Activated T-cell treated with anti-CD3 and anti-CD28 coated beads, Interleukin-2, amount 50 U/mL, for 4 hours (primary cell): ENCODE results near the gene CDKAL1. TPM values are rescaled to one million over a fixed set of nuclear protein-coding genes. Genes with fewer than 3 reads are reported as not detected.

ENCODE experiments used
- ATAC-seq, 2 donors: fragments of 200-7000 bp; cut with Tn5 transposase; one replicate each; pipeline ENCODE4 v1.10.0; 2021
- DNase-seq: peaks from one replicate; pipeline ENCODE4 v3.0.0-alpha.2; 2020
- H3K27me3 Mint-ChIP-seq: one replicate; pipeline ENCODE4 v1.8.0; 2021; ENCODE audit warnings: low read depth, mixed read lengths
- H3K36me3 Mint-ChIP-seq: one replicate; pipeline ENCODE4 v1.8.0; 2022; ENCODE audit warnings: mixed read lengths; ENCODE audit not compliant: insufficient read depth
- H3K4me1 Mint-ChIP-seq: one replicate; pipeline ENCODE4 v1.8.0; 2021; ENCODE audit warnings: low read depth, mixed read lengths
- H3K4me3 Mint-ChIP-seq: one replicate; pipeline ENCODE4 v1.8.0; 2021; ENCODE audit warnings: mild to moderate bottlenecking, moderate library complexity, mixed read lengths
- H3K9me3 Mint-ChIP-seq: one replicate; pipeline ENCODE4 v1.8.0; 2021; ENCODE audit warnings: mixed read lengths
- total RNA-seq, 3 donors: library from RNA; stranded (reverse); gene quantifications; one replicate each; pipeline ENCODE4 v1.2.1, GENCODE V29; 2021

CDKAL1 gene
- total RNA-seq, 3 donors from 2014 or later, result 23.2 to 26.0 (median 23.6) TPM

DNA sequence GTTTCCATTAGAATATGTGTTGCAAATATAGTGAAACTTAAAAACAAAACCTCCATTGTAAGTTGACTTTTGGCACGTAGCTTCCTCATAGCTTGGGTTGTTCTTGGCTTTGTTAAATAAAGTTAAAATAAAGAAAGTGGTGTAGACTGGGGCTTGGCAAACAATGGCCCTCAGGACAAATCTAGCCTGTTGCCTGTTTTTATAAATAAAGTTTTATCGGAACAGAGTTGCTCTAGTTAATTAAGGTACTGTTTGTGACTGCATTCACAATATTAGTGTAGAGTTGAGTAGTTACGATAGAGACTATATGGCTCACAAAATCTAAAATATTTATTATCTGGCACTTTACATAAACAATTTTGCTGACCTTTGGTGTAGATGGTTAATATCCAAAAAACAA, 168.8 kb downstream of the CDKAL1 start:
- no peaks in the 10 kb centered on the region for H3K9me3 Mint-ChIP-seq
- H3K4me3 Mint-ChIP-seq, result no peak overlapping the region
- peaks cover 40% of the 10 kb centered on the region for H3K4me1 Mint-ChIP-seq

DNA sequence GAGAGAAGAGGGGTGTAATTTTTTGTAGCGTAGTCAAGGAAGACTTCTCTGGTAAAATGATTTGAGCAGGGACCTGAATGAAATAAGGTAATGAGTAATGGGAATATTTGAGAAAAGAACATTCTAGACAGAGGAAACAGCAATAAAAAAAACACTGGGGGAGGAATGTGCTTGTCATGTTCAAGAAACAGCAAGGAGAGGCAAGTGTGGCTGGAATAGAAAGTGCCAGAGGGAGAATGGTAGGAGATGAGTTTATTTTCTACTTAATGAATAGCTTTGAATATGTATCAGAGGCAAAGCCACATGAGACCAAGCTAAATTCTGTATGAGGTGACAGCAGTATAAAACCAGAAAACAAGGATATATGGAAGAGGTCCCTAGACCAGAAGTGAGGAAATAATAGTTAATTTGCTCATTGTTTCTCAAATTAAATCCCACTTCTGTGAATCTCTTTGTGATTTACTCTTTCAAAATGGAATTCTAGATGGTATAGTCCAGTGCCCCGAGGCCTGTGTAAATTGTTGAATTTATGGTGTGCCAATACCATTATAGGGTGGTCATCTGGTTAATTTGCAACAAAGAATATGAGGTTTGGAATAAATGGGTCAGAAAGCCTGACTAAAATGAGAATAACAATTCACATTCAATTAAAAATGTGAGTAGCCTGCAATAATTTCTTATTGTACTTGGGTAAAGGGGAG, 170.2 kb downstream of the CDKAL1 start:
- no peaks in the 10 kb centered on the region for H3K9me3 Mint-ChIP-seq
- ATAC-seq (no peak), DNase-seq (no peak)
- H3K36me3 Mint-ChIP-seq, result no peaks in the 10 kb centered on the region
- H3K27me3 Mint-ChIP-seq, result no peaks in the 10 kb centered on the region
- H3K4me1 Mint-ChIP-seq, result peaks cover 48% of the 10 kb centered on the region
- no peak overlapping the region for H3K4me3 Mint-ChIP-seq

More for the DNA sequence above, 168.8 kb downstream of the CDKAL1 start:
- Mint-ChIP-seq H3K36me3 (no peaks in the 10 kb centered on the region), H3K27me3 (no peaks in the 10 kb centered on the region)
- ATAC-seq (no peak), DNase-seq (no peak)

DNA sequence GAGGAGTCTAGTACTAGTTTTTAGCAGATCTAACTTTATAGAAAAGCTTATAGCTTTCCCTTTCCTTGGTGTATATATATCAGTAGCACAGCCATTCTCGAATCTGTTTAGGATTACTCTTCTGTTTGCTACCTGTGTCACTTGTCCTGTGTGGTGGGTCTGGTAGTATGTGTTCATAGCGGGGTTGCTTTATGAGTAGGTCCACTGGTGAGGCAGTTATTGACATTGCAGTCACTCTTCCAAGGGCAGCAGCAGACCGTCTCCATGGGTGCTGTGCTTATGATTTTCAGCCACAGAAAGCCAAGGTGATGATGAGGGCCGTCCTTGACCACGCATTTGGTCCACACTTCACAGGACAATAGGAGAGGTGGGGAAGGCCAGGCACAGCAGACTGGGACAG, 171.5 kb downstream of the CDKAL1 start:
- Mint-ChIP-seq H3K9me3 (no peaks in the 10 kb centered on the region), H3K4me1 (peaks cover 52% of the 10 kb centered on the region), H3K4me3 (no peak overlapping the region), H3K27me3 (no peaks in the 10 kb centered on the region), H3K36me3 (no peaks in the 10 kb centered on the region)
- peak in 1 of 2 donors; percentile 22 for ATAC-seq
- no peak for DNase-seq

DNA sequence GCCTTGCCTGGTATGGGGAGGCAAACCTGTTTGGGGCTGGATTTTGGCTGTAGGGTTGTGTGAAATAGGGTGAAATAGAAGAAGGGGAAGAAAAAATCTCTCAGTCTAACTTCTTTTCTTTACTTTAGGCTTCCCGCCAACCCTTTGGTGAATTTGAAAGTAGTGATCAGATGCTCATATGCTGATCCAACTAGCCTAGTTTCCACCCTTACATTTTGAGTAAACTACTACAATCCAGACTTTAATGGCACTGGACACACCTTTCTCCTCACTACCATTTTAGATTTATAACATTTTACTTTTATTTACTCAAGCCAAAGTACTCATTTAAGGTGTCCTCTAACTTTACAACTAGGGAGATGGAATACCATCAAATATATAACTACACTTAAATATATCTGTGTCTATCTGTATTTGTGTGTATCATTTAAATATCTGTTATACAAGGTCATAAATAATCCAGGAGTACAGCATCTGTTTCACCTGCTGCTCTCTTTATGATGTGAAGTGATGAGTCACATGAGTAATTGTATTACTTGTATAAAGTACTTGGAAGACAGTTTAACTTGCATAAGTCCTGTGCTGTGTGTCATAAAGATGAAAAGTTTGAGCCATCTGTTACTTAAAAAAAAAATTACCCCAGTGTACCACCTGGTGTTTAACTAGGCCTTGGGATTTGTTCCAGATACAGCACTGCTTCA, 172.1 kb downstream of the CDKAL1 start:
- no peak for DNase-seq
- Mint-ChIP-seq H3K4me1 (peaks cover 55% of the 10 kb centered on the region), H3K27me3 (no peaks in the 10 kb centered on the region), H3K36me3 (no peaks in the 10 kb centered on the region), H3K4me3 (no peak overlapping the region), H3K9me3 (no peaks in the 10 kb centered on the region)
- peak; percentile 46 to 54 for ATAC-seq

DNA sequence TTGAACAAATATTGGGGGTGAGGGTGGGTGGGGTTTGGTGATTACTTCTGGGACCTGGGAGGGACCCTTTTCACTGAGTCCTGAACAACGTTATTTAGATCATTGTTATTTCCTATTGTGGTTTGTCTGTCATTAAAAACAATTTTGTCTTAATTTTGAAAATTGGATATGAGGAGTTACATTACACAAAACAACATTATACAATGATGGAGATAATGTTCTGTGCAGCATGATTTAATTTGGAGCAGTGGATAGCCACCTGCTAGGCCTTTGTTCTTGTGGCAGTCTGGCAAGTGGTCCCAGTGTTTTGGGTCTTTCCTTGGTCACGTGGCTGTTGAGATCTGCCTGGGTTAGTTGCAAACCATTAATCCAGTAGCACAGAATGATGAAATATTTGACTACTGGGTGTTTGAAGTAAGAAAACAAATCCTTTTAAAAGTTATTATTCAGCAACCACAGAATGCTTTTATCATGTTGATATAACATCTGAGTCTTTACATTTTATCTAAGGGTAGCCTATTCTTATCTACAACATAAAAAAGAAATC, 172.8 kb downstream of the CDKAL1 start:
- no peaks in the 10 kb centered on the region for H3K27me3 Mint-ChIP-seq
- DNase-seq (no peak), ATAC-seq (no peak)
- peaks cover 54% of the 10 kb centered on the region for H3K4me1 Mint-ChIP-seq
- peaks cover 3% of the 10 kb centered on the region for H3K36me3 Mint-ChIP-seq
- H3K4me3 Mint-ChIP-seq, result no peak overlapping the region
- no peaks in the 10 kb centered on the region for H3K9me3 Mint-ChIP-seq

DNA sequence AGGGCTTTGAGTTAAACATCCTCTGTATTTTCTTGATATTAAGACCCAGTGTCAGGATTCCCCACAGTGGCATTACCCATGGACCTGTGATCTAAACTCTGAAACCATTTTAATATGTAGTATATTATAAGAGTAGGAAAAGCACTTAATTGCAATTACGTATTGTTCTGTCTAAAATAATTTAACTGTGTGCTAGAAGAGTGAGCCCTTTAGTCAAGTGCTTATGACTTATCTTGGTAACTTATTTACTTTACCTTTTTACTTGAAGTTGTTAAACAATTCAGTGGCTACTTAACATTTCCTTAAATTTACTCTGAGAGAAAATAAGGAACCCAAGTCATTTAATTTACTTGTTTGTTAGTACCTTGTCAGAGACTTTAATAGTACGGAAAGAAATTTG, 173.6 kb downstream of the CDKAL1 start:
- Mint-ChIP-seq H3K4me3 (no peak overlapping the region), H3K9me3 (no peaks in the 10 kb centered on the region), H3K36me3 (peaks cover 3% of the 10 kb centered on the region), H3K4me1 (peaks cover 52% of the 10 kb centered on the region), H3K27me3 (no peaks in the 10 kb centered on the region)
- DNase-seq (no peak), ATAC-seq (no peak)

DNA sequence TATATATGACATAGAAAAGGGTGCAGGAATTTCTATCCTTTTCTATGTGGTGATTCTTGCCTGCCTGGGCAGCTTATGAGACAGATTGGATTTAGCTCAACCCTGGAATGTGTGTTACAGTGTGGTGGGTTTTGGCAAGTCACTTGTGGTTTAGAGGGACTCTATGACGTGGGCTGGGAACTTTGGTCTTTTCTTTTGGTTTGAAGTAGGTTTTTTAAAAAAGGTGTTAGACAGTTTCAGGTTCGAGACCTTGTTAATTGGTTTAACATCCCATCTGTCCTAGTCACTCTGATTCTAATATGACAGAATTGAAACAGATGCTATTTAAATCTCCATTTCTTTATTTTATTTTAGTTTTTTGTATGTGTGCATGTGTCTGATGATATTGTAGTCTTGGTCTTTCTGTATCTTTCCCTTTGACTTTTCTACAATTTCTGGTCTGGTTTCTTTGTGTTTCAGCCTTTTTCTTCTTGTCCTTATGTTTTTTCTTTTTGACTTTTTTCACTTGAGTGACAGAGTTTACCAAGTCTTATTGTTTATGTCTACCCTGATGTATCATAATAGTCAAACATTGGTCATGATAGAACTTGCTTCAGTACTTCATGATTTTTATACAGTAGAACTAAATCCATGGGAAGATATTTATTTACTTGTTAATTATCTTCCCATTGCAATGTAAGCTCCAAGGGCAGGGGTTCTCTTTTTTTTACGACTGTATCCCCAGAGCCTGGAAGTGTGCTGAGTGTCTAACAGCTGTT, 174.3 kb downstream of the CDKAL1 start:
- H3K4me1 Mint-ChIP-seq, result peaks cover 52% of the 10 kb centered on the region
- ATAC-seq (peak; percentile 82 to 84), DNase-seq (no peak)
- H3K9me3 Mint-ChIP-seq, result no peaks in the 10 kb centered on the region
- no peaks in the 10 kb centered on the region for H3K27me3 Mint-ChIP-seq
- no peak overlapping the region for H3K4me3 Mint-ChIP-seq
- H3K36me3 Mint-ChIP-seq, result peaks cover 3% of the 10 kb centered on the region

DNA sequence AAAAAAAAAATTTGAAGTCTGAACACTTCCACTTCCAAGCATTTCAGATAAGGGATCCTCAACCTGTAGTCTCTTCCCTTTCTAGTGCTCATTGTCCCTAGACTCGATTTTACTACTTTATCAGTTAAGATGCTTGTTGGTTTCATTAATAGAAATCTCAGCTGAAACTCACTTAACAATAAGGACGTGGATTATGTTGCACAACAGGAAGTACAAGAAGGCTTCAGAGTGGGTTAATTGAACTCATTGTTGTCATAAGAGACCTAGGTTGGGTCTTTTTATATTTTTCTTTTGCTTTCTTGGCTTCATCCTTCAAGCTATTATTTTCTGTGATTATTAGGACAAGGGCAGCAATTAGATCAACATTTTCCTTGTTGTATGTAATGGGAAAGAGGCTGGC, 175.2 kb downstream of the CDKAL1 start:
- DNase-seq (no peak), ATAC-seq (no peak)
- Mint-ChIP-seq H3K4me1 (peaks cover 46% of the 10 kb centered on the region), H3K9me3 (no peaks in the 10 kb centered on the region), H3K4me3 (no peak overlapping the region), H3K27me3 (no peaks in the 10 kb centered on the region), H3K36me3 (peaks cover 3% of the 10 kb centered on the region)

DNA sequence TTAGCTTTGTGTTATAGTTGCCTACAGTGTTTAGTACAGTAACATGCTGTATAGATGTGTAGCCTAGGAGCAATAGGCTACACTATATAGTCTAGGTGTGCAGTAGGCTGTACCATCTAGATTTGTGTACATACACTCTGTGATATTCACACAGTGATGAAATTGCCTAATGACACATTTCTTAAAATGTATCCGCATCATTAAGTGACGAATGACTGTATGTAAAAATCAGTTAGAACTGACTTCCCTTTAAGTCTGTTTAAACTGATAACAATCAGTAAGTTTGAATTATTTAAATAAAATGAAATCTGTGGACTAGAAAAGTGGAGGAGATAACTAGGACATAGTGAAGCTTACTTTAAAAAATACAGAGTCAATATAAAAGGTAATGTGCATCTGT, 176.1 kb downstream of the CDKAL1 start:
- DNase-seq (no peak), ATAC-seq (no peak)
- Mint-ChIP-seq H3K27me3 (no peaks in the 10 kb centered on the region), H3K9me3 (no peaks in the 10 kb centered on the region), H3K36me3 (peaks cover 3% of the 10 kb centered on the region), H3K4me3 (no peak overlapping the region), H3K4me1 (peaks cover 45% of the 10 kb centered on the region)

DNA sequence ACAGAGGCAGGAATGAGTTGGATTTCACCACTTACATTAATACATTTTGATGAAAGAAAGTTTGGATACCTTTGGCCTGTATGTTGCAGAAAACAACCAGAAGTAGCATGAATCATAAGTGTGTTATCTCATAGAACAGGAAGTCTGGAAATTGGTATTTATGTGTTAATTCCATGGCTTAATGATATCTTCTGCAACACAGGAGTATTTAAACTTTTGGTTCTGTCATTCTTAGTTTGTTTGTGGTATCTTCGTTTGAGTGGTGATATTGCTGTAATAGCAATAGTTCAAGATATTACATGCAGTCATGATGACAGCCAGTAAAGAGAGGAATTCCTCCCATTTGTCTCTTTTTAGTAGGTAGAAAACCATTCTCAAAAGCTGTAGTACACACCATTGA, 177.3 kb downstream of the CDKAL1 start:
- ATAC-seq, result no peak
- peaks cover 34% of the 10 kb centered on the region for H3K4me1 Mint-ChIP-seq
- no peak overlapping the region for H3K4me3 Mint-ChIP-seq
- DNase-seq, result no peak
- H3K27me3 Mint-ChIP-seq, result no peaks in the 10 kb centered on the region
- H3K9me3 Mint-ChIP-seq, result no peaks in the 10 kb centered on the region
- peaks cover 3% of the 10 kb centered on the region for H3K36me3 Mint-ChIP-seq

DNA sequence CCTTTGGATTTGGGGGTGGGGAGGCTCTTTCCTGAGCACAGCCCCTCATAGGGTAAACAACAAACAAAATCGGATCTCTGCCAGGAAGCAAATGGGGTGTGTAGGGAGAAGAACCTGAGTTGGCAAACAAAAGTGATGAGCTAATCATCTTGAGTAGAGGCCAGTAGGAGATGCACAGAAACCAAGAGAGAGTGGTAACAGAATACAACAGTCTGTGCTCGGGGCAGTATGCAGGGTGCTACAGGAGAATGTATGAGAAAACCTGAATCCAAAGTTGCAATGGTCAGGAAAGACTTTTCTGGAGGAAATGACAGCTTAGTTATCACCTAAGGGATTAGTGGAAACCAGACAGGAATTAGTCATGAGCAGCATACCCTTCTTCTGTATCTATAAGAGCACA, 177.8 kb downstream of the CDKAL1 start:
- no peak overlapping the region for H3K4me3 Mint-ChIP-seq
- DNase-seq, result no peak
- peaks cover 3% of the 10 kb centered on the region for H3K36me3 Mint-ChIP-seq
- peaks cover 30% of the 10 kb centered on the region for H3K4me1 Mint-ChIP-seq
- H3K9me3 Mint-ChIP-seq, result no peaks in the 10 kb centered on the region
- ATAC-seq, result no peak
- no peaks in the 10 kb centered on the region for H3K27me3 Mint-ChIP-seq

DNA sequence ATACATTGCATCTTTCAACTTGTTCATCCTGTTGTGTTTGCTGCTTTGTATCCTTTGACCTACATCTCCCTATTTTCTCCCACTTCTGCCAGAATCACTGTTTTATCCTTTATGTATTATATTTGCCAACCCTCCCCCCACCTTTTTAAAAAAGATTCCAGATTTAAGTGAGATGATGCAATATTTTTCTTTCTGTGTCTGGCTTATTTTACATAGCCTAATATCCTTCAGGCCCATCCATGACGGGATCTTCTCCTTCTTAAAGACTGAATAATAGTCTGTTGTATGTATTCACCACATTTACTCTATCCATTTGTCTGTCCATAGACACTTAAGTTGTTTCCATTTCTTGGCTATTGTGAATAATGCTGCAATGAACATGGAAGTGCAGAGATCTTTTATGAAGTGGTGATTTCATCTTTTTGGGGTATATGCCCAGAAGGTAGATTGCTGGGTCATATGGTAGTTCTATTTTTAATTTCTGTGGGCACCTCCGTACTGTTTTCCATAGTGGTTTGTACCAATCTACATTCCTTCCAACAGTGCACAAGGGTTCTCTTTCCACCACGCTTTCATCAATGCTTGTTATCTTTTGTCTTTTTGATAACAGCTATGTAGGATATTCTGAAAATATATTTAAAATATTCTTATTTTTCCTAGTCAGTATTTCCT, 181.0 kb downstream of the CDKAL1 start:
- ATAC-seq (no peak), DNase-seq (no peak)
- Mint-ChIP-seq H3K9me3 (no peaks in the 10 kb centered on the region), H3K27me3 (no peaks in the 10 kb centered on the region), H3K4me1 (peaks cover 21% of the 10 kb centered on the region), H3K4me3 (no peak overlapping the region), H3K36me3 (peaks cover 4% of the 10 kb centered on the region)

DNA sequence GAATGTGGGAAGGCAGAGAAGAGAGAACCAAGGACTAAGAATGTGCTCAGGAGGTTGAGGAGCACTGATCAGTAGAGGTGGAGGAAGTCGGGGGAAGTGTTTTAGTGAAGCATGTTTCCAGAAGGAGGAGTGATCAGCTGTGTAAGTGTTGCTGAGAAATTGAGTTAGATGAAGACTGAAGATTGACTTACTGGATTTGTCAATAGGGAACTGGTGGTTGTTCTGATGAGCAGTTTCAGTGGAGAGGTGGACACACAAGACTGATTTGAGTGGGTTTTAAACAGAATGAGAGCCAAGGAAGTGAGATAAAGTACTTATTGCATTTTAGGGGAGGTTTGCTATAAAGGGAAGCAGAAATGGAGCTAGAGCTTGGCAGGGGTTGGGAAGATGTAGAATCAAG, 182.6 kb downstream of the CDKAL1 start:
- no peaks in the 10 kb centered on the region for H3K9me3 Mint-ChIP-seq
- H3K27me3 Mint-ChIP-seq, result no peaks in the 10 kb centered on the region
- H3K4me3 Mint-ChIP-seq, result no peak overlapping the region
- DNase-seq, result no peak
- no peak for ATAC-seq
- H3K4me1 Mint-ChIP-seq, result peaks cover 15% of the 10 kb centered on the region
- H3K36me3 Mint-ChIP-seq, result peaks cover 5% of the 10 kb centered on the region

DNA sequence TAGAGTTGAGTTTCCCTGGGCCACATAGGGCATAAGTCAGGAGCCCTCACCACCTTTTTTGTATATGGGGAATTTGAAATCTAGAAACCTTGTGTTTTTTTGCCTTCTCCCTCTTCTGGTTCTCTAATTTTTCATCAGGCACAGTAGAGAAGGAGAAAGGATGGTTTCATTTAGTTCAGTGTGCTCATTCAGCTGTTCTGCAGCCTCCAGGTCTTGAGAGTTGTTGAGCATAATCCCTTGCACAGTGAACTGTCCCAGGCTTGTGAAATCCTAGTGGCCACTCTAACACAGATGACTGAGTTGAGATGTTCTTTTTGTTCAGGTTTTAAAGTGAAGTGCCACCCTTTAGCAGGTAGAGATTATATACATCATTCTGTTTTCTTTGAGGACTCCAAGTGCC, 183.5 kb downstream of the CDKAL1 start:
- no peaks in the 10 kb centered on the region for H3K9me3 Mint-ChIP-seq
- peaks cover 18% of the 10 kb centered on the region for H3K4me1 Mint-ChIP-seq
- H3K4me3 Mint-ChIP-seq, result no peak overlapping the region

More for the DNA sequence above, 183.5 kb downstream of the CDKAL1 start:
- no peak for DNase-seq
- Mint-ChIP-seq H3K36me3 (peaks cover 10% of the 10 kb centered on the region), H3K27me3 (no peaks in the 10 kb centered on the region)
- no peak for ATAC-seq
